ENCODE data around the gene SLC49A4.

The SLC49A4 gene

GRCh38 chr3:122862381-122862780 lies 67.5 kb downstream of the SLC49A4 start:
- no peak for DNase-seq

- no peak for DNase-seq
These were observed 69.6 kb downstream of the SLC49A4 start for GRCh38 chr3:122864498-122864897.

GRCh38 chr3:122868322-122868721 lies 73.5 kb downstream of the SLC49A4 start:
- no peak for DNase-seq

- DNase-seq, result no peak
These were observed 79.1 kb downstream of the SLC49A4 start for GRCh38 chr3:122873741-122874515.

GRCh38 chr3:122875547-122876127 lies 80.8 kb downstream of the SLC49A4 start:
- no peak for DNase-seq

- no peak for DNase-seq
These were observed 85.3 kb downstream of the SLC49A4 start for GRCh38 chr3:122880173-122880572.

GRCh38 chr3:122880624-122881023 lies 85.8 kb downstream of the SLC49A4 start:
- DNase-seq, result no peak

GRCh38 chr3:122882361-122882947 lies 87.6 kb downstream of the SLC49A4 start:
- DNase-seq, result no peak

- DNase-seq, result no peak
These were observed 91.4 kb downstream of the SLC49A4 start for GRCh38 chr3:122886251-122886650.

- no peak for DNase-seq
These were observed 92.1 kb downstream of the SLC49A4 start for GRCh38 chr3:122886946-122887345.

GRCh38 chr3:122890077-122890719 lies 95.3 kb downstream of the SLC49A4 start:
- DNase-seq, result no peak

GRCh38 chr3:122890720-122891220 lies 95.9 kb downstream of the SLC49A4 start:
- DNase-seq, result no peak

- DNase-seq, result no peak
These were observed 97.5 kb downstream of the SLC49A4 start for GRCh38 chr3:122892118-122892960.

- no peak for DNase-seq
These were observed 98.4 kb downstream of the SLC49A4 start for GRCh38 chr3:122893282-122893681.

GRCh38 chr3:122893754-122894668 lies 99.1 kb downstream of the SLC49A4 start:
- DNase-seq, result no peak

- no peak for DNase-seq
These were observed 103.4 kb downstream of the SLC49A4 start for GRCh38 chr3:122898298-122898697.

- DNase-seq, result no peak
These were observed 107.5 kb downstream of the SLC49A4 start for GRCh38 chr3:122902326-122902725.

GRCh38 chr3:122903171-122903570 lies 108.3 kb downstream of the SLC49A4 start:
- DNase-seq, result no peak

- DNase-seq, result no peak
These were observed 112.6 kb downstream of the SLC49A4 start for GRCh38 chr3:122907471-122907870.

- no peak for DNase-seq
These were observed 113.4 kb downstream of the SLC49A4 start for GRCh38 chr3:122908251-122908650.

GRCh38 chr3:122911901-122912300 lies 117.0 kb downstream of the SLC49A4 start:
- DNase-seq, result no peak

Data from SW 1271 (cell line).